Kidney (tissue), 14 donors: ENCODE measurements around the gene PLD1. TPM values are rescaled to one million over a fixed set of nuclear protein-coding genes. Genes with fewer than 3 reads are reported as not detected.

Experiments
- DNase-seq, 5 donors: peaks; one replicate each; pipeline ENCODE4 v3.0.0-alpha.2; 2013 to 2020
- FAIRE-seq: peaks from 2 replicates; lab custom pipeline; 2012; peaks lifted over from hg19 to GRCh38; lab: Jason Lieb, UNC
- H3K27ac ChIP-seq, 2 donors: one replicate each; pipeline ENCODE4 v1.7.0; 2013; ENCODE audit warnings: low read depth in 2 of 2, low read length in 2 of 2, inconsistent platforms in 1 of 2
- H3K27me3 ChIP-seq: one replicate; pipeline ENCODE4 v1.7.1; 2013; ENCODE audit warnings: low read length, inconsistent platforms; ENCODE audit not compliant: control insufficient read depth, insufficient read depth
- H3K36me3 ChIP-seq, 3 donors: one replicate each; pipeline versions ENCODE4 v1.7.0 to v1.7.1; 2013; ENCODE audit warnings: low read length in 3 of 3, control low read depth in 1 of 3, inconsistent platforms in 1 of 3; ENCODE audit not compliant: insufficient read depth in 3 of 3, control insufficient read depth in 2 of 3
- H3K4me1 ChIP-seq, 3 donors: one replicate each; pipeline versions ENCODE4 v1.7.0 to v1.7.1; 2013; ENCODE audit warnings: low read length in 3 of 3, inconsistent platforms in 1 of 3, low read depth in 1 of 3; ENCODE audit not compliant: control insufficient read depth in 2 of 3, insufficient read depth in 2 of 3
- H3K4me3 ChIP-seq, 3 donors: one replicate each; pipeline versions ENCODE4 v1.7.0 to v1.8.1; 2013; ENCODE audit warnings: low read length in 3 of 3, control low read depth in 1 of 3, inconsistent platforms in 1 of 3
- H3K9ac ChIP-seq, 3 donors: one replicate each; pipeline versions ENCODE4 v1.7.0 to v1.7.1; 2013; ENCODE audit warnings: low read length in 3 of 3, control low read depth in 1 of 3, inconsistent platforms in 1 of 3
- H3K9me3 ChIP-seq, 3 donors: one replicate each; pipeline versions ENCODE4 v1.7.0 to v1.7.1; 2013; ENCODE audit warnings: low read length in 3 of 3, control low read depth in 1 of 3, inconsistent platforms in 1 of 3; ENCODE audit not compliant: control insufficient read depth in 2 of 3, insufficient read depth in 1 of 3
- intact Hi-C: fragments of 100-400 bp; cut with DNase I; formaldehyde crosslinking; loops from one replicate; pipeline ENCODE4 v1.11.1; 2022
- polyA plus RNA-seq: library from polyadenylated mRNA; stranded (reverse); fragments of 350-450 nt; fragmentation: Illumina TruSeq; extraction: RNeasy Lipid Tissue Mini Kit (QIAGEN cat#74804); gene quantifications from one replicate; pipeline ENCODE4 v1.2.3, GENCODE V29; 2014; ENCODE audit warnings: low read depth, low replicate concordance; ENCODE audit not compliant: insufficient read depth
- total RNA-seq: library from RNA; stranded (reverse); fragmentation: NEBNext Ultra II Directional; extraction: Animal tissue kit (Norgen Biotek cat#: 25700); gene quantifications from one replicate; pipeline ENCODE4 v1.2.1, GENCODE V29; 2021
- TF ChIP-seq, protein P1 (sequence below): IDR thresholded peaks from 3 replicates; pipeline ENCODE4 v1.5.1; 2012; ENCODE audit warnings: mild to moderate bottlenecking, moderate library complexity, borderline replicate concordance; ENCODE audit not compliant: insufficient read depth; ENCODE audit errors: extremely low read depth
- donor health status: control.
- donor health status: control.
- donor health status: control.
- donor health status: control.
- donor health status: control.
- donor health status: DM: yes; HTN: yes; CAD: no.
- donor health status: Normal renal cell carcinoma (clear cell type).

PLD1 gene
- total and polyA plus RNA-seq, 2 donors from 2014 or later = 11.2 to 24.3 TPM

DNA sequence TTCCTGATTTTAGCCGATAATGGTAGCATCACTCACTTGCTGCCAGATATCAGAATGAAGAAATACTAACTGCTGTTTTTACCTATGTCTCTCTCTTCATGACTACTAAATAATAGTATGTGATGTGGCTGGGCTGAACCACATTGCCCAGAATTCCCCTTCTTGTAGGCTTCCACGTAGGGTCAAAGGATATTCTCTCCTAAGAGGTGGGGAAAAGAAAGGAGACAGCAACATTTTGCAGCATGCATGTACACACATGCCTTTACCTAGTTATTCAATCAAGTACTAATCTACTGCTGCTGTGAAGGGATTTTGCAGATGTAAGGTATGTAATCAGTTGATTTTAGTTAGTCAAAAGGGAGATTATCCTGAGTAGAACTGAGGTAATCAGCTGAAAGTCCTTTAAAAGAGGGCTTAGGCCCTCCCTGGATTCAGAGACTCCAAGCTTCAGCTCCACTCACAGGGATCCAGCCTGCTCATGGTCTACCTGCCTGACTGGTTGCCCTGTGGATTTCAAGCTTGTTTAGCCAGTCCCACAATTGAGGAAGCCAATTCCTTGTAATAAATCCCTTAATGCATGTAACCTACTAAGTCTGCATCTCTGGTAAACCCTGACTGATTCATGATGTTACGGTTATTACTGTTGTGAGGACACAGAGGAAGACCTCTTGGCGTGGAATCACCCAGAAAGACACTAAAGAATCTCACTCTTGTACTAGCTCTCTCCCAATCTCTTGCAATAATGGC is 20.4 kb downstream of the PLD1 start:
- FAIRE-seq (no peak), DNase-seq (no peak)
- H3K4me3 ChIP-seq = no peak overlapping the region
- TF ChIP-seq, protein P1, sequence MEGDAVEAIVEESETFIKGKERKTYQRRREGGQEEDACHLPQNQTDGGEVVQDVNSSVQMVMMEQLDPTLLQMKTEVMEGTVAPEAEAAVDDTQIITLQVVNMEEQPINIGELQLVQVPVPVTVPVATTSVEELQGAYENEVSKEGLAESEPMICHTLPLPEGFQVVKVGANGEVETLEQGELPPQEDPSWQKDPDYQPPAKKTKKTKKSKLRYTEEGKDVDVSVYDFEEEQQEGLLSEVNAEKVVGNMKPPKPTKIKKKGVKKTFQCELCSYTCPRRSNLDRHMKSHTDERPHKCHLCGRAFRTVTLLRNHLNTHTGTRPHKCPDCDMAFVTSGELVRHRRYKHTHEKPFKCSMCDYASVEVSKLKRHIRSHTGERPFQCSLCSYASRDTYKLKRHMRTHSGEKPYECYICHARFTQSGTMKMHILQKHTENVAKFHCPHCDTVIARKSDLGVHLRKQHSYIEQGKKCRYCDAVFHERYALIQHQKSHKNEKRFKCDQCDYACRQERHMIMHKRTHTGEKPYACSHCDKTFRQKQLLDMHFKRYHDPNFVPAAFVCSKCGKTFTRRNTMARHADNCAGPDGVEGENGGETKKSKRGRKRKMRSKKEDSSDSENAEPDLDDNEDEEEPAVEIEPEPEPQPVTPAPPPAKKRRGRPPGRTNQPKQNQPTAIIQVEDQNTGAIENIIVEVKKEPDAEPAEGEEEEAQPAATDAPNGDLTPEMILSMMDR = no peak
- H3K27ac ChIP-seq = no peak overlapping the region
- no peaks in the 10 kb centered on the region for H3K27me3 ChIP-seq
- H3K9me3 ChIP-seq = no peaks in the 10 kb centered on the region
- no peaks in the 10 kb centered on the region for H3K4me1 ChIP-seq
- intact Hi-C loops = no loop called here
- H3K9ac ChIP-seq = no peak overlapping the region
- no peaks in the 10 kb centered on the region for H3K36me3 ChIP-seq

DNA sequence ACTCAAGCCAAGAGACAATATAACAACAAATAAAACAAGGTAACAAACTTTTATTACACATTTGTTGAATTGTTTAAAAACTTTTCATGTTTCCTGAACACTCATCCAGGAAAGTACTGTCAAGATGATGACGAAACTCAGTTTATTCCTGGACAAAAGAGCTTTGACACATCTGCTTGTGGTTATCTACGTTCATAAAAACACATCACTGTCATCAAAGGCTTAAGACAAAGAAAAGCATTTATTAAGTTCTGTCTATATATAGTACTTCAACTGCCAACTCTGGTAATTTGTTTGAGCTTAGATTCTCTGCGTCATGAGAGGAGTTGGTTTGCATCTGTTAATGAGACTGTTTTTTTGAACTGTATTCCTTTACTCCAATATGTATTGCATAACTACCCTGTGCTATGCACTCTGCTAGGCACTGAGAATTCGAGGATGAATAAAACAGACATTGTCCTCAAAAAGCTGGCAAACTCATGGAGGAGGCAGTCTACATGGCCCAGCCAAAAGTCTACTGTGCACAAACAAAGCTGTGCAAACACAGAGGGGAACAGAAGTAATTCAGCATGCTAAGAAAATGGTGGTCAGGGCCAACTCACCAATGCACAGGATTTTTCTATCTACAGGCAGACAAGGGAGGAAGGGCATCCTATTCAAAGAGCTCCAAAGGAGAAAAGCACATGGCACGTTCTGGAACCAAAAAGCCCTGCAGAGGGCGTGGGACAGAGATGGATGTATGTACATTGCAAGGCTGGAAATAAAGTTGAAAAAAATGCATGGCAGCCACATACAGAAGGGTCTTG is 21.5 kb downstream of the PLD1 start:
- FAIRE-seq (no peak), DNase-seq (no peak)

DNA sequence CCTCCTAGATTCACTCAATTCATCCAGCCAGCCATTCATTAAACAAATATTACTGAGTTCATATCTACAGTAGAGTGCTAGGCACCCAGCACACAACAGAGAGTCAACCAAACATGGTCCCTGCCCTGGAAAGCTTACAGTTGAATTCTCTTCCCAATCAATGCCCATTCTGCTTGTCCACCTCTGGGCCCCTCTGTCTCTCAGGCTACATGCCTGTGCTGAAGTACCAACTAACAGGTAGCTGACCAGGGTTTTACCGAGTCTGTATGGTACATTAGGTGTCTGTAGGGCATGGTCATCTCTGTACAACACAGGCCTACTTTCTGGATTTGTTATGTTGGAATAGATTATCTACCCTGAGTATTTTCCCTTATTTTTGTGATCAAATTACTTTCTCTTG is 23.3 kb downstream of the PLD1 start:
- DNase-seq (no peak), FAIRE-seq (no peak)
- no peaks in the 10 kb centered on the region for H3K27me3 ChIP-seq
- TF ChIP-seq, protein P1 = no peak
- intact Hi-C loops = no loop called here
- H3K27ac ChIP-seq = no peak overlapping the region
- H3K4me3 ChIP-seq = no peak overlapping the region
- no peak overlapping the region for H3K9ac ChIP-seq
- H3K36me3 ChIP-seq = no peaks in the 10 kb centered on the region
- no peaks in the 10 kb centered on the region for H3K9me3 ChIP-seq
- H3K4me1 ChIP-seq = no peaks in the 10 kb centered on the region

More for the DNA sequence above, 21.5 kb downstream of the PLD1 start:
- TF ChIP-seq, protein P1 = no peak
- Histone ChIP-seq H3K27ac (no peak overlapping the region), H3K9ac (no peak overlapping the region), H3K4me1 (no peaks in the 10 kb centered on the region), H3K4me3 (no peak overlapping the region), H3K36me3 (no peaks in the 10 kb centered on the region), H3K27me3 (no peaks in the 10 kb centered on the region), H3K9me3 (no peaks in the 10 kb centered on the region)
- intact Hi-C loops = no loop called here
